ENCODE measurements around the gene CD19. TPM values are rescaled to one million over a fixed set of nuclear protein-coding genes. Genes with fewer than 3 reads are reported as not detected.

CD19 gene
- total RNA-seq, 4 donors from 2014 or later, result 4.5 to 9.8 TPM; not detected in 2

GRCh38 chr16:28950648-28951409, 19.1 kb downstream of the CD19 start, which contains the start of gene NFATC2IP:
NFATC2IP (plus strand) TSS chr16:28950937; CDS start chr16:28951012, 75 bp downstream.
- peaks cover 0 to 25% (median 12%) of the 10 kb centered on the region in 4 donors for H3K36me3 ChIP-seq
- H3K27ac ChIP-seq, result peak within 1 kb of the TSS; percentile 88 to 96 (median 93)
- TF ChIP-seq CTCF (IDR thresholded peaks at IDR 0.05) (no peak), POLR2A (IDR thresholded peaks at IDR 0.05) (peak; percentile 74), POLR2AphosphoS5 (IDR thresholded peaks at IDR 0.05) (peak; percentile 13 to 48 (median 30)), EP300 (IDR thresholded peaks at IDR 0.05; ENCODE audit: low read depth) (no peak)
- peak within 1 kb of the TSS; percentile 77 to 99 (median 96) for H3K4me3 ChIP-seq
- intact Hi-C loops (cut with DNase I; ENCODE audit: low total_unique reads), result no loop called here
- in situ Hi-C loops (cut with MboI; ENCODE audit: low pct_ligation_motif_present in 1 of 4, low pct_unique_long_range_greater_than_20kb in 1 of 4, low sequenced_read_pairs in 3 of 4), result no loop called here
- no peaks in the 10 kb centered on the region for H3K27me3 ChIP-seq
- DNase-seq, result peak; percentile 100
- H3K4me1 ChIP-seq, result peaks cover 5 to 29% (median 18%) of the 10 kb centered on the region in 4 donors
- WGBS, 2 donors (ENCODE audit: low coverage in 1 of 2), result 1% methylated on average over 67 of the region's 79 CpGs; no CpG with 5 or more reads in 1 of the 2 donors
- H3K9me3 ChIP-seq, result no peaks in the 10 kb centered on the region

GRCh38 chr16:28951410-28951943, 19.7 kb downstream of the CD19 start:
- no peaks in the 10 kb centered on the region for H3K27me3 ChIP-seq
- intact Hi-C loops (cut with DNase I; ENCODE audit: low total_unique reads) (no loop called here), in situ Hi-C loops (cut with MboI; ENCODE audit: low pct_ligation_motif_present in 1 of 4, low pct_unique_long_range_greater_than_20kb in 1 of 4, low sequenced_read_pairs in 3 of 4) (no loop called here)
- peak overlapping the region; percentile 88 to 96 (median 93) for H3K27ac ChIP-seq
- peaks cover 0 to 31% (median 16%) of the 10 kb centered on the region in 4 donors for H3K36me3 ChIP-seq
- H3K9me3 ChIP-seq, result no peaks in the 10 kb centered on the region
- peak; percentile 74 for DNase-seq
- no peak for TF ChIP-seq CTCF (IDR thresholded peaks at IDR 0.05)
- no peak for TF ChIP-seq POLR2A (IDR thresholded peaks at IDR 0.05)
- no peak for TF ChIP-seq POLR2AphosphoS5 (IDR thresholded peaks at IDR 0.05)
- no peak for TF ChIP-seq EP300 (IDR thresholded peaks at IDR 0.05; ENCODE audit: low read depth)
- peaks cover 5 to 27% (median 17%) of the 10 kb centered on the region in 4 donors for H3K4me1 ChIP-seq
- peak overlapping the region; percentile 77 to 99 (median 96) for H3K4me3 ChIP-seq
- WGBS, 2 donors (ENCODE audit: low coverage in 1 of 2), result 0 to 2% methylated on average over 5 to 17 of the region's 17 CpGs

- no peak for DNase-seq
- H3K9me3 ChIP-seq, result no peaks in the 10 kb centered on the region
- H3K27ac ChIP-seq, result no peak overlapping the region
- intact Hi-C loops (cut with DNase I; ENCODE audit: low total_unique reads), result no loop called here
- 88 to 90% methylated on average over 2 to 9 of the region's 9 CpGs for WGBS, 2 donors (ENCODE audit: low coverage in 1 of 2)
- no peak overlapping the region for H3K4me3 ChIP-seq
- in situ Hi-C loops (cut with MboI; ENCODE audit: low pct_ligation_motif_present in 1 of 4, low pct_unique_long_range_greater_than_20kb in 1 of 4, low sequenced_read_pairs in 3 of 4), result no loop called here
- no peaks in the 10 kb centered on the region for H3K27me3 ChIP-seq
- H3K4me1 ChIP-seq, result peaks cover 0 to 2% (median 0%) of the 10 kb centered on the region in 4 donors
- peaks cover 0 to 52% (median 23%) of the 10 kb centered on the region in 4 donors for H3K36me3 ChIP-seq
- TF ChIP-seq CTCF (IDR thresholded peaks at IDR 0.05), result no peak
- no peak for TF ChIP-seq EP300 (IDR thresholded peaks at IDR 0.05; ENCODE audit: low read depth)
- no peak for TF ChIP-seq POLR2AphosphoS5 (IDR thresholded peaks at IDR 0.05)
- TF ChIP-seq POLR2A (IDR thresholded peaks at IDR 0.05), result no peak
These were observed 26.4 kb downstream of the CD19 start for GRCh38 chr16:28958216-28958615.

- no peak for DNase-seq
- H3K27me3 ChIP-seq, result no peaks in the 10 kb centered on the region
- no peaks in the 10 kb centered on the region for H3K4me1 ChIP-seq
- TF ChIP-seq EP300 (IDR thresholded peaks at IDR 0.05; ENCODE audit: low read depth), result no peak
- no peak for TF ChIP-seq POLR2A (IDR thresholded peaks at IDR 0.05)
- TF ChIP-seq POLR2AphosphoS5 (IDR thresholded peaks at IDR 0.05), result no peak
- TF ChIP-seq CTCF (IDR thresholded peaks at IDR 0.05), result no peak
- H3K4me3 ChIP-seq, result no peak overlapping the region
- 87 to 90% methylated on average over 2 to 6 of the region's 6 CpGs for WGBS, 2 donors (ENCODE audit: low coverage in 1 of 2)
- H3K27ac ChIP-seq, result no peak overlapping the region
- intact Hi-C loops (cut with DNase I; ENCODE audit: low total_unique reads), result no loop called here
- H3K36me3 ChIP-seq, result peaks cover 0 to 53% (median 24%) of the 10 kb centered on the region in 4 donors
- in situ Hi-C loops (cut with MboI; ENCODE audit: low pct_ligation_motif_present in 1 of 4, low pct_unique_long_range_greater_than_20kb in 1 of 4, low sequenced_read_pairs in 3 of 4), result no loop called here
- no peaks in the 10 kb centered on the region for H3K9me3 ChIP-seq
These were observed 27.1 kb downstream of the CD19 start for GRCh38 chr16:28958836-28959235.

All from transverse colon (tissue), 4 donors.